ENCODE results near the gene MLLT6. TPM values are rescaled to one million over a fixed set of nuclear protein-coding genes. Genes with fewer than 3 reads are reported as not detected.

MLLT6 gene
- total RNA-seq, 2 donors from 2014 or later = 251 to 263 TPM

DNA sequence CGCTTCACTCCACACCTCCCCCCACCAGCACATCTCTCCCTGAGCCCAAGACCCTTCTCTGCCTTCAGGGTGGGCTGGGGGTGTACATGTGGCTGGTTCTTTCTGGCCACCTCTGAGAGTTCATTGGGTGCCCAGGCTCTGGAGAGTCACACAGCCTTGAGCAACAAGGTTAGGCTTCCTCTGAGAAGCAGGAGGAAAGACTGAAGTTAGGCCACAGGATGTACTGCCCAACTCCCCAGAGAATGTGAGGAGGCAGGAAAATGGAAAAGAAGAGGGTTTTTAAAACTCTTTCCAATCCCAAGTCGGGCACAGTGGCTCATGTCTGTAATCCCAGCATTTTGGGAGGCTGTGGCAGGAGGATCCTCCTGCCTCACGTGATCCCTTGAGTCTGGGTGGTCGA, 35.7 kb downstream of the MLLT6 start:
- peaks cover 7% of the 10 kb centered on the region for H3K4me1 Mint-ChIP-seq (ENCODE audit: low read depth)
- no peaks in the 10 kb centered on the region for H3K36me3 Mint-ChIP-seq (ENCODE audit: insufficient read depth in 2 of 2)

DNA sequence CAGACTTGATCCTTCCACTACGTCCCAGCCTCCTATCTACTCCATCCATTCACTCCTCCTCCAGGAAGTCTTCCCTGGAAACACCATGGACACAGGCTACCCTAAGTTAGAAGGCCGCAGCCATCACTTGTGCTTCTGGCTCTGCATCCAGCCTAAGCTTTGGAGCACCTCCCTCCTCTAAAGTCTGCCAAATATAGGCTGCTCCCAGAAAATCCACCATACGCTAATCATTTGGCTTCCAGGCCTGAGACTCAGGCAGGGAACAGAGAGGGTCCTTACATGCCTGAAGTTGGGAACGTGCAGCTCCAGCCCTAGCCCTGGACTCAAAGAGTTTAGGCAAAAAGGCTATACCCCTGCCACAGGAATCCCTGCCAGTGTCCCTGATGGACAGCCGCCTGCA, 36.4 kb downstream of the MLLT6 start:
- no peak overlapping the region for H3K4me3 Mint-ChIP-seq
- H3K27me3 Mint-ChIP-seq (ENCODE audit: low read depth) = peaks cover 20% of the 10 kb centered on the region
- H3K9me3 Mint-ChIP-seq = no peaks in the 10 kb centered on the region
- ATAC-seq (replicated peaks in 1 of 2) (no peak), DNase-seq (no peak)
- peaks cover 14% of the 10 kb centered on the region for H3K4me1 Mint-ChIP-seq (ENCODE audit: low read depth)
- H3K27ac Mint-ChIP-seq = no peak overlapping the region
- H3K36me3 Mint-ChIP-seq (ENCODE audit: insufficient read depth in 2 of 2) = no peaks in the 10 kb centered on the region

More for the DNA sequence above, 35.7 kb downstream of the MLLT6 start:
- H3K4me3 Mint-ChIP-seq = no peak overlapping the region
- no peak for ATAC-seq (replicated peaks in 1 of 2)
- H3K27me3 Mint-ChIP-seq (ENCODE audit: low read depth) = peaks cover 13% of the 10 kb centered on the region
- no peak overlapping the region for H3K27ac Mint-ChIP-seq
- no peaks in the 10 kb centered on the region for H3K9me3 Mint-ChIP-seq
- DNase-seq = no peak

DNA sequence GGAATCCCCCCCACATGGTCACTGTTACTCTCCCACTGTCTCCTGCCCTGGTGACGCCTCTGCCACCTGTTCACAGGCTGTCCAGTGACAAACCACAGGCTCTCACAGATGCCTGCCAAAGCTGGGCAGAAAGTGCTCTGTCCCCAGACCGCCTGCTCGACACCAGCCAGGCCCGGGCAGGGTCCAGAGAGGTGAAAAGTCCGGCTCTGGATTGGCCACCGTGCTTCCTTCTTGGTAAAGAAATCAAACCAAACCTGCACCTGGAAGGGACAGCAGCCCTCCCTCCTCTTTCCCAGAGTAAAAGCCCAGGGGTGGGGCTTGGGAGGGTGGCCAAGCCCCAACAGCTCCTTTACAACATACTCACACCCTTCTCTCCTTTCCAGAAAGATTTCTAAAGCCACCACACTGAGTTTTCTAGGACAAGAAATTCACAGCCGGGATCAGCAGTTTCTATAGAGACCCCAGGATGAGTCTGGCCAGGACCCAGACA, 36.9 kb downstream of the MLLT6 start:
- H3K27ac Mint-ChIP-seq = no peak overlapping the region
- no peak for ATAC-seq (replicated peaks in 1 of 2)
- H3K4me1 Mint-ChIP-seq (ENCODE audit: low read depth) = peaks cover 19% of the 10 kb centered on the region
- peaks cover 0 to 2% of the 10 kb centered on the region in 2 donors for H3K36me3 Mint-ChIP-seq (ENCODE audit: insufficient read depth in 2 of 2)
- no peaks in the 10 kb centered on the region for H3K9me3 Mint-ChIP-seq
- H3K27me3 Mint-ChIP-seq (ENCODE audit: low read depth) = peaks cover 24% of the 10 kb centered on the region
- no peak overlapping the region for H3K4me3 Mint-ChIP-seq
- DNase-seq = no peak

DNA sequence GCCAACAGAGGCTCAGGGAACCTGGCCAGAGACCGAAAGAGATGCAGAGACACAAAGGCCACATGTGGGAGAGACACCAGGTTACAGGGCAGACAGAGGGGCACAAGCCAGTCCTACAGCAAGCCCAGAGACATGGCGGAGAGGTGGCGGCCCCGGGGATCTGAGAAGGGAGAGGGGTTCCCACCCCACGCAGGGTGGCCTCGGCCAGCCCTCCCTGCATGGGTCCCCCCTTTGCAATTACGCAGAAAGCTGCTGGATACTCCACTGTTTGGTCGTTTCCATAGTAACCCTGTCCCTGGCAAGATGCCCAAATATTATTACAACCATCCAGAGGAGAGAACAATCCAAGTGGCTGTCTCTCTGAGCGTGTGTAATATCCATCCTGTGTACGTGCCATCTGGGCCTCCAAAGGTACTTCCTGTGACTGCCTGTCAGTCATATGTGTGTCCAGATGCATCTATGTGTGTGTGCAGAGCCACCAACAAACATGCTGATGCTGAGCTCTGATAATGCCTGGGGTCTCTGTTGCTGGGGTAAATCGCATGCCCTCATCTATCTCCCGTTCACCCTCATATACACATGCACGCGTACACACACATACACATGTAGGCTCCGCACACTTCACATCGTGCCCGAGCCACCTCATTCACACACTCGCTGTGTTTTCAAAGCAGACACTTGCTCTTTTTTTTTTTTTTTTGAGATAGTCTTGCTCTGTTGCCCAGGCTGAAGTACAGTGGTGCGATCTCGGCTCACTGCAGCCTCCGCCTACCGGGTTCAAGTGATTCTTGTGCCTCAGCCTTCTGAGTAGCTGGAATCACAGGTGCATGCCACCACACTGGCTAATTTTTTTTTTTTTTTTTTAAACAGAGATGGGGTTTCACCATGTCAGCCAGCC, 37.6 kb downstream of the MLLT6 start:
- peaks cover 19% of the 10 kb centered on the region for H3K4me1 Mint-ChIP-seq (ENCODE audit: low read depth)
- no peak for DNase-seq
- no peaks in the 10 kb centered on the region for H3K9me3 Mint-ChIP-seq
- H3K27ac Mint-ChIP-seq = no peak overlapping the region
- H3K27me3 Mint-ChIP-seq (ENCODE audit: low read depth) = peaks cover 24% of the 10 kb centered on the region
- peaks cover 0 to 2% of the 10 kb centered on the region in 2 donors for H3K36me3 Mint-ChIP-seq (ENCODE audit: insufficient read depth in 2 of 2)
- peak; percentile 22 to 49 for ATAC-seq (replicated peaks in 1 of 2)
- H3K4me3 Mint-ChIP-seq = no peak overlapping the region

DNA sequence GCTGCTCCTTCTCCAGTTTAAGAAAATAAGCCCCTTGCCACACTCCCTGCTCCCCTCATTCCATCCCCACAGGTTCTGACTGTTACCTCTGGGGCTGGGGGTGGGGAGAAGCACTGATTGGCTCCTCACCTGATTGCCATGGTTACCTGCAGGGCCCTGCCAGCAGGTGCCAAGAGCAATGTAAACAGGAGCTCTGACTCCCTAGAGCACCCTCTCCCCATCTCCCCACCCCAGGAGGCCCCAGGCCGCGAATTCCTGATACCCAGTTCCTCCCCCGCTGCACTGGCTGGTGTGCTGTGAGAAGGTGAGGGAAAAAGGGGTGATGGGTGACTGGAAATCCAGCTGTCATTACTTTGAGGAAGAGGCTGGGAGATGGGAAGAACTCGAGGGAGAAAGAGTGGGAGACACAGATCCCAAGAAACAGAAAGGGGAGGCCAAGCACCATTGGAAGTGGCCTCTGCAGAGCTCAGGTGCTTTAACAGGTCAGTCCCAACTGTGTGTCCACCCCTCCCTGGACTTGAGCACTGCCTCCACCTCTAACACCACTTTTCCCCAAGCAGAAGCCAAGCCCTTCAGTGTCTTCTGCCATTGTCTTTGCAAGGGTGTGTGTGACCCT, 38.6 kb downstream of the MLLT6 start:
- peaks cover 2% of the 10 kb centered on the region in 2 donors for H3K36me3 Mint-ChIP-seq (ENCODE audit: insufficient read depth in 2 of 2)
- H3K27me3 Mint-ChIP-seq (ENCODE audit: low read depth) = peaks cover 24% of the 10 kb centered on the region
- no peaks in the 10 kb centered on the region for H3K9me3 Mint-ChIP-seq
- DNase-seq (no peak), ATAC-seq (replicated peaks in 1 of 2) (no peak)
- peaks cover 19% of the 10 kb centered on the region for H3K4me1 Mint-ChIP-seq (ENCODE audit: low read depth)
- H3K27ac Mint-ChIP-seq = no peak overlapping the region
- H3K4me3 Mint-ChIP-seq = no peak overlapping the region

DNA sequence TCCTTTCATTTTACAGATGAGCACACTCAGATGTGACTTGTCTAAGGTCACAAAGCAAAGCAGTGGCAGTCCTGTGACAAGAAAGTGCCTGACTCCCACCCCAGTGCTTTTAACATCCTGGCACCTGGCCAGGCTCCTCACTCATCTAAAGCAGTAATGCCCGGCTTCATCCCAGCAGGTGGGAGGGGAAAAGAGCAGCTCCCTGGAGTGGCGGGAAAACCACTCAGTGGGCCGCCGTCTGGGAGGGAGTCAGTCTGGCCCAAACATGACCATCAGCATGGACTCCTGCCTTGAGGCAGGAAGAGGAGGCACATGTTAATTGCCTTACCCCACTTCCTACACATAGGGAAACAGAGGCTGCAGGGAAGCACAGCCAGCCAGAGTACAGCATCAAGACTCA, 40.5 kb downstream of the MLLT6 start:
- H3K9me3 Mint-ChIP-seq = no peaks in the 10 kb centered on the region
- peaks cover 36% of the 10 kb centered on the region for H3K27me3 Mint-ChIP-seq (ENCODE audit: low read depth)
- H3K4me3 Mint-ChIP-seq = no peak overlapping the region
- H3K4me1 Mint-ChIP-seq (ENCODE audit: low read depth) = peaks cover 31% of the 10 kb centered on the region
- peaks cover 2% of the 10 kb centered on the region in 2 donors for H3K36me3 Mint-ChIP-seq (ENCODE audit: insufficient read depth in 2 of 2)
- DNase-seq (no peak), ATAC-seq (replicated peaks in 1 of 2) (no peak)
- H3K27ac Mint-ChIP-seq = no peak overlapping the region

DNA sequence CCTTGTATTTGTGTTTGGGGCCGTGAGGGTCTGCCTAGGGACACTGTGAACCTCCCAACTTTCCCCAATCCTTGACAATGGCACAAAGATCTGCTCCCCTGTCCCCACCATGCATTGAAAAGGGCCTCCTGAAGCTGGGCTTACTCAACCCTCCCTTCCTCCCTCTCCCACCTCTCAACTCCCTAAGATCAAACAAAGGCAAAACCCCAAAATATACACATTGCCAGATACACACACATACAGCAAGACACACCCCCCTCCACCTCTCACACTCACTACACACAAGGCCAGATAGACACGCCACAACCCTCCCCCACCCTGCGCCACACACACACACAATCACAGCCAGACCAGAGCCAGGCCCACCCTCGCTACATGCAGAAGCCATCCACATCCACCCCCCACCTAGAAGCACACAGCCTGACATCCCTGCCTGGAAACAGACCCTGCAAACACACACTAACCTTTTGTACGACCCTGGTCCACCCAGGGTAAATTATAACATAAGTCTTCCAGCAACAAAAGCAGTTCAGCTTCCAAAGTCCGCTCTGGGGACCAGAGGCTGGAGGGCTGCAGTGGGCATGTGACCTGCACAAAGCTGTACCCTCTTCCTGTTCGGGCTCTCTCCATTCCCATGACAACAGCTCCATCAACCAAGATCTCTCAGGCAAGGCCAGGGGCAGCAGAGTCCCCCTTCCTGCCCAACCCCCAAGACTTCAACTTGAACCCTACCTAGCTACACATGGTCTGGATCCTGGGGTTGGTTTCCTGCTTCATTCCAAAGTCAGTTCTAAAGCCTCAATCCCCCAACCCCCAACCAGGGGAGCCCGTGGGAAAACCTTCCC, 41.2 kb downstream of the MLLT6 start:
- DNase-seq = no peak
- Mint-ChIP-seq H3K27ac (no peak overlapping the region), H3K4me1 (ENCODE audit: low read depth) (peaks cover 38% of the 10 kb centered on the region), H3K9me3 (no peaks in the 10 kb centered on the region), H3K4me3 (peak overlapping the region; percentile 57 to 87), H3K27me3 (ENCODE audit: low read depth) (peaks cover 43% of the 10 kb centered on the region), H3K36me3 (ENCODE audit: insufficient read depth in 2 of 2) (peaks cover 2% of the 10 kb centered on the region in 2 donors)
- no peak for ATAC-seq (replicated peaks in 1 of 2)

DNA sequence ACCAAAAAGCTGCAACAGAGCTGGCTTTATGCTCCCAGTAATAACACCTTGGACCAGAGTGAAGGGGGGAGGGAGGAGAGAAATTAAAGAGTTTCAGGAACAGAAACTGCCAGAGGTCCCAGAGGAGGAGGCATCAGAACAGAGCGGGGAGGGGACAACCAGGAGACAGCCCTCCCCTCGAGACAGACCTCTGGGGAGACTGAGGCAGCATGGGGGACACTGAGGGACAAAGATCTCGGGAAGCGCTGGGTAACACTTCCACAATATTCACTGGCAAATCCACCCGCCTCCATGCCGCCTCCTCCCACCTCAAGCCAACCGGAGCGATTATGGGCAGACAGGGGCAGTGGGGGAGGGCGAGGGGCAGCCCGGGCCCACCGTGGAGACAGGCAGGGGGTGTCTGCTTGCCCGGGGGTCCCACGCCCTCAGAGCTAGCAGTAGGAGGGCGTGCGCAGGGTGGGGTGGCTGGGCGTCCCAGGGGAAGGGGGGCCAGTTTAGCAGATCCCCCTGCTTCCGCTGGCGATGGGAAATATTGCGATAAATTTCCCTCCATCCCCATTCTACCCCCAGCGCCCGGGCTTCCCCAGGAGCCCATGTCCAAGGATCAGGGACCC, 41.9 kb downstream of the MLLT6 start:
- ATAC-seq (replicated peaks in 1 of 2) = no peak
- peaks cover 2 to 4% of the 10 kb centered on the region in 2 donors for H3K36me3 Mint-ChIP-seq (ENCODE audit: insufficient read depth in 2 of 2)
- no peak overlapping the region for H3K27ac Mint-ChIP-seq
- H3K4me1 Mint-ChIP-seq (ENCODE audit: low read depth) = peaks cover 45% of the 10 kb centered on the region
- peaks cover 46% of the 10 kb centered on the region for H3K27me3 Mint-ChIP-seq (ENCODE audit: low read depth)
- DNase-seq = no peak
- H3K4me3 Mint-ChIP-seq = peak overlapping the region; percentile 57 to 87
- no peaks in the 10 kb centered on the region for H3K9me3 Mint-ChIP-seq

DNA sequence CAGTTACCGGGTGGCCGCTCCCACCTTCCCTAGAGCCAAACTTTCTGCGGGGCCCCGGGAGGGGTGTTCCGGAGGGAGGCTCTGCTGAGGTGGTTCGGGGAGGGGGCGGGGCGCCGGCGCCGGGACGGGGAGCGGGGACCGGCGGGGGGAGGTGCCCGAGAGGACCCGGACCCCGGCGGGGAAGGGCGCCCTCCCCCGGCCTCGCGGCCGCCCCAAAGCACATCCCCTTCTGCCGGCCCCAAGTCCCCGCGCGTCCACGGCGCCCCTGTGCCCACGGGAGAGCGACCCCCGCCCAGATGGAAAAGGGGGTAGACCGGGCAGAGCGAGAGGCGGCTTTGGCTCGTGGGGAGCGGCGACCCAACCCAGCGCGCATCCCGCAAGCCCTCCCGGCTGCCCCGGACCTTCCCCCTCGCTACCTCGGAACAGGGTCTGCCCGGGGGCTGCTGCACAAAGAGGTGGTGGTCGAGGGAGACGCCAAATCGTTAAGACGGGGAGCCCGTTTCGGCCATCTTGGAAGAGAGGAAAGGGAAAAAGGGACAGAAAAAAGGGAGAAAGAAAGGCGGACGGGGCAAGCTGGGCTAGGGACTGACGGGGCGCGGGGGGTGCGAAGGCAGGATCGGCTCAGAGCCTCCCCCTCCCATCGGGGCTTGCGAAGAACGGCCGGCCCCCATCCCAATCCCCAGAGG, 42.5 kb downstream of the MLLT6 start:
- Mint-ChIP-seq H3K4me1 (ENCODE audit: low read depth) (peaks cover 50% of the 10 kb centered on the region), H3K9me3 (no peaks in the 10 kb centered on the region), H3K27ac (no peak overlapping the region), H3K27me3 (ENCODE audit: low read depth) (peaks cover 46% of the 10 kb centered on the region), H3K36me3 (ENCODE audit: insufficient read depth in 2 of 2) (peaks cover 4 to 6% of the 10 kb centered on the region in 2 donors), H3K4me3 (peak overlapping the region; percentile 85 to 87)
- DNase-seq (peak in 1 of 2 donors; percentile 31), ATAC-seq (replicated peaks in 1 of 2) (no peak)

DNA sequence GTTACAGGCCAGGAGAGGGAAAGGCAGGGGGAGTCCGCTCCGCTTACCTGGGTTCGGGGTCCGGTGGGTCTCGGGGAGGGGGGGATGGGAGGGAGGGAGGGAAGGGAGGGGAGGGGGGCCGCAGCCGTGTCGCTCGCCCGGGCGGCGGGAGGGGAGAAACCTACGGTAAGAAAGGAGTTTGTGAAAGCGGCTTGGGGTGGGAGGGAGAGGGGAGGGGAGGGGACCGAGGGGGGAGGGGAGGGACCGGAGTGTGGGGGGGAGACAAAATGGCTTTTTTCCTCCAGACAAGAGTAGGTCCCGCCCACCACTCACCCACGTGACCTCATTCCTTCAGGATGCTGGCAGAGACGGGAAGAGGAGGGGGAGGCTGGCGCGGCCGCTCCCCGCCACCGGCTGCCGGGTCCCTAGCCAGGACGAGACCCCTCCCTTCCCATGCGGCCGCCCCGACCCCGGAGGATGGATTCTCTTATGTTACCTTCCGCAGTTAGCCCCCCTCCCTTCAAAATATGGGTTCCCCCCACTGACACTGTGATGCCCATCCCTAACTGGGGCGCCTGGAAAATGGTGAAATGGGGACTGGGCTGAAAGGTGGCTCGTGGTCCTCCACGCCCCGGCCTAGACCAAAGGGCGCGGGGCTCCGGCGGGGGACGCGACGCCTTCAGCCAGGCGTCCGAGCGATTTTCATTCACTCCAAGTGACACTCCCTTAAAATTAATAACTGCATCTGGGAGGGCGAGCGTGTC, 43.2 kb downstream of the MLLT6 start, which contains the start of gene PCGF2:
TSS of gene PCGF2 (minus strand) at position 188 of the 743 bp plus-strand sequence. CDS start 7,934 bp downstream, outside the sequence.
- H3K27ac Mint-ChIP-seq = no peak within 1 kb of the TSS
- DNase-seq = no peak
- H3K4me1 Mint-ChIP-seq (ENCODE audit: low read depth) = peaks cover 48% of the 10 kb centered on the region
- peaks cover 7 to 8% of the 10 kb centered on the region in 2 donors for H3K36me3 Mint-ChIP-seq (ENCODE audit: insufficient read depth in 2 of 2)
- peak within 1 kb of the TSS; percentile 88 to 98 for H3K4me3 Mint-ChIP-seq
- peaks cover 46% of the 10 kb centered on the region for H3K27me3 Mint-ChIP-seq (ENCODE audit: low read depth)
- no peaks in the 10 kb centered on the region for H3K9me3 Mint-ChIP-seq
- ATAC-seq (replicated peaks in 1 of 2) = no peak

DNA sequence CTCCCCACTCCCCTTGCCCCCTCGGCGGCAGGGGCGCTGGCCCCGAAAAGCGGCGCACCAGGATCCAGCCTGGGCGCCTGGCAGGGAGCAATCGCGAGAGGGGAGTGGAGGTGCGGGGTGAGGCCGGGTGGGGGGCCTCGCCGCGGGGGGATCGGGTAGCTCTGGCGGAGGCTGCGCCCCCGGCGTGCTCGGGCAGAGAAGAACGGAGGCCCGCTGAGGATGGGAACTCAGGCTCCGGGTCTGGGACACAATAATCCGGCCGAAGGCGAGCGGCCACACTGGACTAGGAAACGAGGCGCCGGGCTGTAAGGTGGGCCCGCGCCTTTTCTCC, 43.8 kb downstream of the MLLT6 start:
- Mint-ChIP-seq H3K4me3 (peak overlapping the region; percentile 88 to 98), H3K27me3 (ENCODE audit: low read depth) (peaks cover 46% of the 10 kb centered on the region), H3K4me1 (ENCODE audit: low read depth) (peaks cover 54% of the 10 kb centered on the region), H3K36me3 (ENCODE audit: insufficient read depth in 2 of 2) (peaks cover 10 to 12% of the 10 kb centered on the region in 2 donors), H3K27ac (no peak overlapping the region), H3K9me3 (no peaks in the 10 kb centered on the region)
- ATAC-seq (replicated peaks in 1 of 2) (no peak), DNase-seq (no peak)

All from activated T-cell treated with anti-CD3 and anti-CD28 coated beads, Interleukin-2, amount 50 U/mL, for 72 hours (primary cell).